Vagina (tissue), 2 donors: ENCODE data around the gene CCDC38.

ENCODE experiments used
- CTCF ChIP-seq, 3 experiments: fragments of 450-650 bp in 2 of 3; fragments of 200-600 bp in 1 of 3; sonication (generic) in 1 of 3; IDR thresholded peaks; one replicate each; pipeline ENCODE4 v1.5.1; 2017 to 2019; ENCODE audit warnings: antibody characterized with exemption in 3 of 3, mild to moderate bottlenecking in 2 of 3, moderate library complexity in 2 of 3
- POLR2A ChIP-seq, 2 donors: fragments of 450-650 bp; IDR thresholded peaks; one replicate each; pipeline ENCODE4 v1.6.1; 2017; ENCODE audit warnings: antibody characterized with exemption in 2 of 2, mild to moderate bottlenecking in 2 of 2, moderate library complexity in 2 of 2
- POLR2AphosphoS5 ChIP-seq, 2 donors: sonication (generic); formaldehyde crosslinking; IDR thresholded peaks; one replicate each; pipeline ENCODE4 v1.9.0; 2017; ENCODE audit warnings: antibody characterized with exemption in 2 of 2, mild to moderate bottlenecking in 2 of 2, low read depth in 1 of 2; ENCODE audit not compliant: insufficient read depth in 1 of 2

DNA sequence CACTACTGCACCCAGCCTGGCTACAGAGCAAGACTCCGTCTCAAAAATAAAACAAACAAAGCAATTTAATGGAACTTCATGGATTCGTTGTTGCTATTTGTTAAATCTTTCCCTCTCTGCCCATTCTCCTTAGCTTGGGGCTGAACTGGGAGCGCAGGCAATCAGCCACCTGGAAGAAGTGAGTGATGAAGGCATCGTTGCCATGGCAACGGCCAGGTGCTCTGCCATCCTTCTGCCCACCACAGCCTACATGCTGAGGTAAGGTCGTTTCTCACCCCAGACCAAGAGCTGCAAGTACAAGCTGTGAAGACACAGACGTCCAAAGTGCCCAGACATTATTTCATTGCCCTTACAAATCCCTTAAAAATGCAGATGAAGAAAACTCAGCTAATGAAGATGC, 19.8 kb upstream of the CCDC38 start:
- TF ChIP-seq CTCF (IDR thresholded peaks at IDR 0.05) (no peak), POLR2AphosphoS5 (IDR thresholded peaks at IDR 0.05; ENCODE audit: insufficient read depth in 1 of 2, low read depth in 1 of 2) (no peak), POLR2A (IDR thresholded peaks at IDR 0.05) (no peak)
